SK-N-SH (cell line): ENCODE data around the gene MCCC2.

Experiments
- CTCF ChIP-seq: fragments of 200-600 bp; sonication (generic); IDR thresholded peaks from 2 replicates; pipeline ENCODE4 v1.6.1; 2017; ENCODE audit warnings: antibody characterized with exemption, mild to moderate bottlenecking, moderate library complexity
- POLR2AphosphoS5 ChIP-seq: IDR thresholded peaks from 2 replicates; pipeline ENCODE4 v1.6.1; 2012; ENCODE audit warnings: low read depth, low read length
- TAF1 ChIP-seq: IDR thresholded peaks from 2 replicates; pipeline ENCODE4 v1.6.1; 2012; ENCODE audit warnings: low read depth, mild to moderate bottlenecking, low read length, moderate library complexity, borderline replicate concordance
- TEAD4 ChIP-seq: IDR thresholded peaks from 2 replicates; pipeline ENCODE4 v1.4.0; 2012; ENCODE audit warnings: mild to moderate bottlenecking, borderline replicate concordance; ENCODE audit not compliant: insufficient read depth

- TF ChIP-seq CTCF (no peak), TAF1 (no peak), TEAD4 (no peak), POLR2AphosphoS5 (no peak)
These were observed 42.8 kb downstream of the MCCC2 start for GRCh38 chr5:71629950-71630349.
